ENCODE data around the gene IRF9.

Gene IRF9

GRCh38 chr14:24151404-24152080 lies 9.5 kb upstream of the IRF9 start:
- no peaks in the 10 kb centered on the region for H3K27me3 Mint-ChIP-seq (ENCODE audit: low read depth, poor library complexity)
- H3K36me3 Mint-ChIP-seq (ENCODE audit: low read depth), result peaks cover 57% of the 10 kb centered on the region
- no peaks in the 10 kb centered on the region for H3K9me3 Mint-ChIP-seq
- no peak for DNase-seq
- H3K4me1 Mint-ChIP-seq, result peaks cover 21% of the 10 kb centered on the region
- no peak overlapping the region for H3K4me3 Mint-ChIP-seq
- TF ChIP-seq, protein P1, sequence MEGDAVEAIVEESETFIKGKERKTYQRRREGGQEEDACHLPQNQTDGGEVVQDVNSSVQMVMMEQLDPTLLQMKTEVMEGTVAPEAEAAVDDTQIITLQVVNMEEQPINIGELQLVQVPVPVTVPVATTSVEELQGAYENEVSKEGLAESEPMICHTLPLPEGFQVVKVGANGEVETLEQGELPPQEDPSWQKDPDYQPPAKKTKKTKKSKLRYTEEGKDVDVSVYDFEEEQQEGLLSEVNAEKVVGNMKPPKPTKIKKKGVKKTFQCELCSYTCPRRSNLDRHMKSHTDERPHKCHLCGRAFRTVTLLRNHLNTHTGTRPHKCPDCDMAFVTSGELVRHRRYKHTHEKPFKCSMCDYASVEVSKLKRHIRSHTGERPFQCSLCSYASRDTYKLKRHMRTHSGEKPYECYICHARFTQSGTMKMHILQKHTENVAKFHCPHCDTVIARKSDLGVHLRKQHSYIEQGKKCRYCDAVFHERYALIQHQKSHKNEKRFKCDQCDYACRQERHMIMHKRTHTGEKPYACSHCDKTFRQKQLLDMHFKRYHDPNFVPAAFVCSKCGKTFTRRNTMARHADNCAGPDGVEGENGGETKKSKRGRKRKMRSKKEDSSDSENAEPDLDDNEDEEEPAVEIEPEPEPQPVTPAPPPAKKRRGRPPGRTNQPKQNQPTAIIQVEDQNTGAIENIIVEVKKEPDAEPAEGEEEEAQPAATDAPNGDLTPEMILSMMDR (IDR thresholded peaks at IDR 0.05), result no peak
- H3K27ac Mint-ChIP-seq, result no peak overlapping the region

DNA sequence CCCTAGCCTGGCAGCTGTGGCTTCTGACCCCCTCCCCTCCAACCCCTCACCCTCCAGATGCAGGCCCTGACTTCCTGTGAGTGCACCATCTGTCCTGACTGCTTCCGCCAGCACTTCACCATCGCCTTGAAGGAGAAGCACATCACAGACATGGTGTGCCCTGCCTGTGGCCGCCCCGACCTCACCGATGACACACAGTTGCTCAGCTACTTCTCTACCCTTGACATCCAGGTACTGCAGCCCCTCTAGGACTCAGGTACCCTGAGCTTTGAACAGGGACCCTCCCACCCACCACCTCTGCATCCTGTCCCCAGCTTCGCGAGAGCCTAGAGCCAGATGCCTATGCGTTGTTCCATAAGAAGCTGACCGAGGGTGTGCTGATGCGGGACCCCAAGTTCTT lies 6.0 kb upstream of the IRF9 start:
- peaks cover 64% of the 10 kb centered on the region for H3K36me3 Mint-ChIP-seq (ENCODE audit: low read depth)
- H3K27ac Mint-ChIP-seq, result no peak overlapping the region
- H3K4me3 Mint-ChIP-seq, result no peak overlapping the region
- no peaks in the 10 kb centered on the region for H3K27me3 Mint-ChIP-seq (ENCODE audit: low read depth, poor library complexity)
- DNase-seq, result no peak
- no peaks in the 10 kb centered on the region for H3K9me3 Mint-ChIP-seq
- peaks cover 4% of the 10 kb centered on the region for H3K4me1 Mint-ChIP-seq
- TF ChIP-seq, protein P1 (IDR thresholded peaks at IDR 0.05), result no peak

GRCh38 chr14:24156840-24157239 lies 4.2 kb upstream of the IRF9 start:
- no peak for DNase-seq
- Mint-ChIP-seq H3K4me1 (peaks cover 16% of the 10 kb centered on the region), H3K27me3 (ENCODE audit: low read depth, poor library complexity) (no peaks in the 10 kb centered on the region), H3K27ac (peak overlapping the region; percentile 36), H3K9me3 (no peaks in the 10 kb centered on the region), H3K36me3 (ENCODE audit: low read depth) (peaks cover 49% of the 10 kb centered on the region), H3K4me3 (no peak overlapping the region)
- TF ChIP-seq, protein P1 (IDR thresholded peaks at IDR 0.05), result no peak

DNA sequence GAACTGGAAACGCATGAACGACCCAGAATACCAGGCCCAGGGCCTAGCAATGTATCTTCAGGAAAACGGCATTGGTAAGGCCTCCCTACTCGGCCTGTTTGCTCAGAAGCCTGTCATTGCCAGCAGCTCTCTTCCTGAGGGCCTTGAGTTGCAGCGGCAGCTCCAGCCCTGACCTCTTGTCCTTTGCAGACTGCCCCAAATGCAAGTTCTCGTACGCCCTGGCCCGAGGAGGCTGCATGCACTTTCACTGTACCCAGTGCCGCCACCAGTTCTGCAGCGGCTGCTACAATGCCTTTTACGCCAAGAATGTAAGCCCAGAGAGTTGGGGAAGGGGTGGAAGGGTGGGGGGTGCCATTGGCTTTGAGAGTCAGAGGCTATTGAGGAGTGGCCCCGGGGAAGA lies 3.7 kb upstream of the IRF9 start:
- Mint-ChIP-seq H3K36me3 (ENCODE audit: low read depth) (peaks cover 48% of the 10 kb centered on the region), H3K9me3 (no peaks in the 10 kb centered on the region), H3K4me3 (no peak overlapping the region), H3K27ac (peak overlapping the region; percentile 39), H3K4me1 (peaks cover 21% of the 10 kb centered on the region), H3K27me3 (ENCODE audit: low read depth, poor library complexity) (no peaks in the 10 kb centered on the region)
- DNase-seq, result no peak
- TF ChIP-seq, protein P1 (IDR thresholded peaks at IDR 0.05), result no peak

- Mint-ChIP-seq H3K27me3 (ENCODE audit: low read depth, poor library complexity) (no peaks in the 10 kb centered on the region), H3K4me1 (peaks cover 30% of the 10 kb centered on the region), H3K4me3 (no peak overlapping the region), H3K9me3 (no peaks in the 10 kb centered on the region), H3K36me3 (ENCODE audit: low read depth) (peaks cover 42% of the 10 kb centered on the region), H3K27ac (no peak overlapping the region)
- DNase-seq, result no peak
- TF ChIP-seq, protein P1 (IDR thresholded peaks at IDR 0.05), result no peak
These were observed 1.1 kb upstream of the IRF9 start for GRCh38 chr14:24159777-24160498.

- TF ChIP-seq, protein P1 (IDR thresholded peaks at IDR 0.05), result no peak
- Mint-ChIP-seq H3K9me3 (no peaks in the 10 kb centered on the region), H3K4me1 (peaks cover 30% of the 10 kb centered on the region), H3K4me3 (no peak overlapping the region), H3K27ac (no peak overlapping the region), H3K36me3 (ENCODE audit: low read depth) (peaks cover 45% of the 10 kb centered on the region), H3K27me3 (ENCODE audit: low read depth, poor library complexity) (no peaks in the 10 kb centered on the region)
- no peak for DNase-seq
These were observed 591 bp upstream of the IRF9 start for GRCh38 chr14:24160499-24160849.
